Glomerular endothelial cell (primary cell): Measurements from ENCODE around the gene ZG16B. TPM values are rescaled to one million over a fixed set of nuclear protein-coding genes. Genes with fewer than 3 reads are reported as not detected.

Experiments used
- DNase-seq: peaks from one replicate; pipeline ENCODE4 v3.0.0-alpha.2; 2011; ENCODE audit warnings: low read depth, low spot score; ENCODE audit errors: extremely low read depth
- total RNA-seq: library from RNA; depleted of rRNA; stranded (reverse); fragments of >200 nt; gene quantifications from 2 replicates; pipeline ENCODE4 v1.2.3, GENCODE V29; 2015

Gene ZG16B
- total RNA-seq, 1 donor from 2014 or later = 0.99 TPM

DNA sequence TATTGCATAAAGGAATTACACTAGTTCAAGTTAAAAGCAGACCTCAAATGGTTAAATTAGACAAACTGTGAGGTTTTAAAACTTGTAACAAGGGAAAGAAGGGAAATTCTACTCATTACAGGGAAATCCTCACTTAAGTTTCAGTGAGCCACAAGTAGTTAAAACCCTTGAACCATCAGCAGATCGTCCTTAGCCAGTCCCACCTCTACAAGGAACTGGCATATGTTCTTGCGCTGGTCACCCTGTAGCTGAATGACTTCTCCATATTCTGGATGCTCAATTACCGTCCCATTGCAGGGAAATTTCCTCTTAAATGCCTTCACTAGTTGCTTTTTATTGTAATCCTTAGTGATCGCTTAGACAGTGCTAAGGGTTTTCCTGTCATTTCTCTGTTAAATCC is 7.6 kb upstream of the ZG16B start:
- no peak for DNase-seq

DNA sequence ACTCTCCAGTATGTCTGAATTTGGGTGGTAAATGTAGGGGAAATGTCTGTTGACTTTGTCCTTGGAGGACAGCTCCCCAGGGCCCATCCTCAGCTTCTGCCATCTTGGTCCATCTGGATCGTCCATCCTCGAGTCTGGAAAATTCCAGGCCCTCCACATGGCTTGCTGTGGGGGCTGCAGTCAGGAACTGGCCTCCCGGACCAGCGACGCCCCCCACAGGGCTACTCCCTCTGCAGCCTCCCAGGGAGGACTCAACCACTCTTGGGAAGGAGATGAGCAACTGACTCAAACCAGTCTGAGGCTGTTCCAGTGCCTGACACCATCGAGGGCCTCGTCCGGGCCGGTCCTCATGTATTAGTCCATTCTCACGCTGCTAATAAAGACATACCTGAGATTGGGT is 5.5 kb upstream of the ZG16B start:
- DNase-seq = no peak

DNA sequence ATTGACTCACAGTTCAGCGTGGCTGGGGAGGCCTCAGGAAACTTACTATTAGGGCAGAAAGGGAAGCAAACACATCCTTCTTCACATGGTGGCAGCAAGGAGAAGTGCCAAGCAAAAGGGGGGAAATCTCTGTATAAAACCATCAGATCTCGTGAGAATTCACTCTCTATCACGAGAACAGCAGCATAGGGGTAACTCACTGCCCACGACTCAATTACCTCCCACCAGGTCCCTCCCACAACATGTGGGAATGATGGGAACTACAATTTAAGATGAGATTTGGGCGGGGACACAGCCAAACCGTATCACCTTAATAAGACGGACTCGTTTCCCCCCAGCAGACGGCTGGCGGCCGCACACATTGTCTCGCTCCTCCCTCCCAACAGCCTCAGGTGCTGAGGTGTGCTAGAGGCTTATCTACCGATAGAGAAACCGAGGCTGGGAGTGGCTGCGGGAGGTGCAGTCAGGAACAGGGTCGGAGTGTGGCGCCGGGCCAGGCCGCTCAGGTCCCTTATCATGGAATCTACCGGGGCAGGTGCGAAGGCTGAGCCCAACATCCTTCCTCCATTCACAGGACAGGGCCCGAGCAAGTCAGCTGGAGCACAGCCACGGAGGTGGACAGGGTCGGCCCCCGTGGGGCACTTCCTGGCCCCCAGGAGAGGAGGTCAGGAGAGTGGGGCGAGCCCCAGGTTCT is 4.9 kb upstream of the ZG16B start:
- DNase-seq = no peak

DNA sequence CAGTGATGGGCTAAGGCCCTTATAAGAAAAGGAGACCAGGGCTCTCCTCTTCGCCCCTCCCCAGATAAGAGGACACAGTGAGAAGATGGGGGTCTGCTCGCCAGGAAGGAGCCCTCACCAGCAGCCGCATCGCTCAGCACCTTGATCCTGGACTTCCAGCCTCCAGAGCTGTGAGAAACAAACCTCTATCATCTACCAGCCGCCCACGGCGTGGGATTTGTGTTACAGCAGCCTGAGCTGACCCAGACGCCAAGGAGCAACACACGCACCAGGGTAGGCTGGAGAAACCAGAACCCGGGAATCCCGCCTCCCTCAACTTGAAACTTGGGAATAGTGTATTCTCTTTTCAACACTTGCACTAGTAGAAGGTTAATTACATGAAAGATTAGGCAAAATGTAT is 4.2 kb upstream of the ZG16B start:
- DNase-seq = no peak

DNA sequence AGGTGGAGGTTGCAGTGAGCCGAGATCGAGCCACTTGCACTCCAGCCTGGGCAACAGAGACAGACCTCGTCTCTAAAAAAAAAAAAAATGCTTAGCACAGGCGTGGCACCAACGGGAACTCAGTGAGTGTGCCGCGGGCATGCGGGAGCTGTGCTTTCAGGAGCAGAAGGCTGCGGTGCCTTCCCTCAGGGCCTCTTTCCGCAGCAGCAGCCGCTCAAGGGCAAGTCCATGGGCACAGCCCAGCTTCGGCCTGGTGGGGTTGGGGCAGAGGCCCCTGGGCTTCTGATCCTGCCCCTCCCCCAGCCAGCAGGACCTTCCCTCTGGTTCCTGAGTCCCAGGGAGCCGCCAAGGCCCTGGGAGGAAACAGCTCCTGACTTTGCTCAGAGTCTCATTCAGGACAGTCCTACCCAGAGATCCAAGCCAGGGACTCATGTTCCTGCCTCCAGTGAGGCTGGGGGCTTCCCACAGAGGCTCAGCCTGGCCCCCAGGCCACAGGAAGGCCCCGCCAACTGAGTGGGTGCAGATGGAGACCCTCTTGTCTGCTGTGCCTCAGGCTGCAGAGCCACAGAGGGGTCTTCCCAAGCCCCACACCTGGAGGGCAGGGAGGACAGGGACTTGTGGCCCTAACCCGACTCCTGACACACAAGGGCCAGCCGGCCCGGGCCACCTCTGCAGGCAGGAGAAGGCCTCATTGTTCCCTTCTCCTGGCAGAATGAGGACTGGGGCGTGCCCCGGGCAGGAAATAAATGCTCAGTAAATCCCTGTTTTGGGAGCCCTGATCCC is 3.3 kb upstream of the ZG16B start:
- DNase-seq = no peak

DNA sequence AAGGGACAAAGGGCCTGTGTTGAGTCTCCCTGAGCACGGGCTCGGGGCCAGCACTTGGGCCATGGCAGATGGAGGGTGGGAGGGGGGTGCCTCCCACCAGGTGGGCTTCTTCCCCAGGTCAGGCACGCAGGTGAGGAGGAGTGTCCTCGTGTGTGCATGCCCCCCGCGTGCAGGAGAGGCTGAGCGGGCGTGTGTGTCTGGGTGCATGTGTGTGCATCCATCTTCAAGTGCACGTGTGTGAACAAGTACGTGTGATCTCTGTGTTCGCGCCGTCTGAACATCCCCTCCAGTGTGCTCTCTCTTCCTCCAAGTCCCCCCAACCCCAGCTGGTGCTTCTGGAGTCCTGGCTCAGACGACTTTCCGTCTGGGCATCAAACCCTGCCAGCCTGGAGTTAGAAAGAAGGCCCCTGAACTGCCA is 2.7 kb upstream of the ZG16B start:
- no peak for DNase-seq

DNA sequence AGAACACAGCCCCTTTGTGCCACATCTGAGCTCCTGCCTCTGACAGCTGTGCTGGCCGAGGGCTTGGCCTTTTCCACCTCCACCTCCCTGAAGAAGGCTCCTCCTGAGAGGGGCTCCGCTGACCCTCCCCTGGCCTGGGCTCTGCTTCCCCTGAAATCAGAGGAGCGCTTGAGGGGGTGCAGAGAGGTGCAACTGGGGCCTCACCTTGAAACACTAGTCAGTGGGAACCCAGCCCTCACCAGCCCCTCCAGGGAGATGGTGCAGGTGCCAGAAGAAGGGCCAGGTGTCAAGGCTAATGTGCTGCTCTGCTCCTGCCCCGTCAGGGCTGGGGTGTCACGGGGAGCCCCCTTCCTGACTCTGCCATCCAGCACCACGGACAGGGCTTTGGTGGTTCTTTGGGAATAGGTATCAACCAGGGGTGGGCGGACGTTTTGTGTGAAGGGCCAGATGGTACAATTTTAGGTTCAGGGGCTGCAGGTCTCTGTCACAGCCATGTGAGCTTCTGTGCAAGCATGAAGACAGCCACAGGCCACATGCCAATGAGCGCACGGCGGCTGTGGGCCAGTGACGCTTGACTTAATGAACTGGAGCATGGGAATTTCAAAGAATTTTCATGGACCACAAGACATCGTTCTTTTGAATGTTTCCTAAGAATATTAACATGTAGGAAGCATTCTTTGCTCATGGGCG is 2.1 kb upstream of the ZG16B start:
- DNase-seq = no peak

DNA sequence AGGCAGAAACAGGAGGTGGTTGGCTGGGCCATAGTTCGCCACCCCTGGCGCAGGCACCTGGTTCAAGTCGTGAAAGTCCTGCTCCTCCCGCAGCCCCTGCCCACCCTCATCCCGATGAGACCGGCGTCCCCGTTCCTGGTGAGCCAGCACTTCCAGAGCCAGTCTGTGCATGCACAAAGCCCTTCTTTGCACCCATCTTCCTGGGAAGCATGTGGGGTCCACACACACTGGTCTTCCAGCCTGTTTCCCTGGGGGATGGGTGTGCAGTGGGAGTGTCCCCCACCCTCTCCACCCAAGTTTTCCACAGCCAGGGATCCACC is 1.6 kb upstream of the ZG16B start:
- DNase-seq = no peak

DNA sequence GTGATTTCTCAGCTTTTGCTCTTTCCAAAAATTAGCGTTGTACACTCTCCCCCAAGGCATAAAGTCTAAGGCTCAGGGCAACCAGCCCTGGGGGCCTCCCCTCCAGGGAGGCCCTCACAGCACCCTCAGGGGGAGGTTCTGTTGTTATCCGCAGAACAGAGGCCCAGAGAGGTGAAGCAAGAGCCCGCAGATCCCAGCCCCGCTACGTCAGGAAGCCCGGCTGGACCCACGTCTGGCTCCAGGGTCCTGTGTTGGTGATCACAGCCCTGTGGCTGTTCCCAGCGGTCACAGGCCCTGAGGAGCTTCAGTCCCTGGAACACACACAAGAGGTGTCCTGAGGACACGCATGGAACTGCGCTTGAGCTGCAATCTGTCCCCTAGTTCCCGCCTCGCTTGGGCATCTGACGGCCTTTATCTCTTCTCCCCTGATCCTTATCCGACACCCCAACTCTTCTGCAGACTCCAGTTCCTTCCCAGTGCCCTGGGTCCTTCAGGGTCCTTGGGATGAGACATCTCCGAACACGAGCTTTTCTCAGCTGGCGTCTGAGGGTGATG is 1.1 kb upstream of the ZG16B start:
- no peak for DNase-seq

DNA sequence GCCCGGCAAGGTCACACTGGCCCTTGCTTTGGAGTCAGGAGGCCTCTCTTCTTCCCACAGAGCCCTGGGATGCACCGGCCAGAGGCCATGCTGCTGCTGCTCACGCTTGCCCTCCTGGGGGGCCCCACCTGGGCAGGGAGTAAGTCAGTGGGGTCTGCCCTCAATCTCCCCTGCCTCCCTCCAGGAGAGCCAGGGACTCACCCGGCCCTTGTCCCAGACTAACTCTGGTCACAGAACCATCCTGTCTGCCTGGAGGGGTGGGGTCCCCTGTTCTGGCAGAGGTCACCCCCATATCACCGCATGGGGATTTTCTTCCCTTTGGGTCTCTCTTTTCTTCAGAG is 222 bp downstream of the ZG16B start:
- DNase-seq = no peak

DNA sequence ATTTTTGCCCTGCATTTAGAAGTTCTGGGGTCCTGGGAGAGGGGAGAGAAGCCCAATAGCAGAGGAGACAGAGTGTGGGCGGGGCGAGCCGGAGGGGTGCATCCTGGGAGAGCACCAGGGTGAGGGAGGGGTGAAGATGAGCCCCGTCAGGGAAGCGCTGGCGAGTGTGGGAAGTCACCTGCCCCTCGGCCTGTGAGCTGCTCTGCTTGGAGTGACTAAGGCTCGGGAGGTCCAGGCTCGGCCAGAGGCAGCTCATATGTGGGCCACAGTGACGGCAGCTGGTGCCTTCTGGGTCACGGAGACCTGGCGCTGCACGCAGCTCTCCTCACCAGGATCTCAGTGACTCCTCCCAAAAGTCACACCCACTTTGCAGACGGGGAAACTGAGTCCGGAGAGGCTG is 1.1 kb downstream of the ZG16B start:
- no peak for DNase-seq

DNA sequence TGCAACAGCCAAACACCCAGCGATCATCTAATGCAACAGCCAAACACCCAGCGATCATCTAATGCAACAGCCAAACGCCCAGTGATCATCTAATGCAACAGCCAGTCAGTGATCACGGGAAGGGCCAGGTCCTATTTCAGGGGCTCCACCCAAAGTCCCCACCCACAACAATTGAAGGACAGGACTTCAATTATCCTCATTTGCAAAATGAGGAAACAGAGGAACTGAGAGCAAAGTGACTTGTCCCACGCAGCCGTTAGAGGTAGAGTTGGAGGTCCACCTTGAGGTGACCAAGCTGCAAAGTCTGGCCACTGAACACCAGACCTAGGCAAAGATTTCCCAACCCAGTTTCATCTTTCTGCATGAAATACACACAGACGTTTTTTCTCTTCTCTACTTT is 3.7 kb downstream of the ZG16B start:
- DNase-seq = no peak

DNA sequence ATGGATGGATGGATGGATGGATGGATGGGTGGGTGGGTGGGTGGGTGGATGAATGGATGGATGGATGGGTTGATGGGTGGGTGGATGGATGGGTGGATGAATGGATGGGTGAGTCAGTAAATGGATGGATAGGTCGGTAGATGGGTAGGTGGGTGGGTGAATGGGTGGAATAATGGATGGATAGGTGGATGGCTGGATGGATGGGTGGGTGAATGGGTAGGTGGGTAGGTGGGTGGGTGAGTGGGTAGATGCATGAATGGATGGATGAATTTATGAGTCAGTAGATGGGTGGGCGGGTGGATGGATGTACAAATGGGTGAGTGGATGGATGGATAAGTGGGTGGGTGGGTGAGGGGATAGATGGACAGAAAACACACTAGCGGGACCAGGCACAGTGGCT is 4.9 kb downstream of the ZG16B start:
- DNase-seq = no peak

DNA sequence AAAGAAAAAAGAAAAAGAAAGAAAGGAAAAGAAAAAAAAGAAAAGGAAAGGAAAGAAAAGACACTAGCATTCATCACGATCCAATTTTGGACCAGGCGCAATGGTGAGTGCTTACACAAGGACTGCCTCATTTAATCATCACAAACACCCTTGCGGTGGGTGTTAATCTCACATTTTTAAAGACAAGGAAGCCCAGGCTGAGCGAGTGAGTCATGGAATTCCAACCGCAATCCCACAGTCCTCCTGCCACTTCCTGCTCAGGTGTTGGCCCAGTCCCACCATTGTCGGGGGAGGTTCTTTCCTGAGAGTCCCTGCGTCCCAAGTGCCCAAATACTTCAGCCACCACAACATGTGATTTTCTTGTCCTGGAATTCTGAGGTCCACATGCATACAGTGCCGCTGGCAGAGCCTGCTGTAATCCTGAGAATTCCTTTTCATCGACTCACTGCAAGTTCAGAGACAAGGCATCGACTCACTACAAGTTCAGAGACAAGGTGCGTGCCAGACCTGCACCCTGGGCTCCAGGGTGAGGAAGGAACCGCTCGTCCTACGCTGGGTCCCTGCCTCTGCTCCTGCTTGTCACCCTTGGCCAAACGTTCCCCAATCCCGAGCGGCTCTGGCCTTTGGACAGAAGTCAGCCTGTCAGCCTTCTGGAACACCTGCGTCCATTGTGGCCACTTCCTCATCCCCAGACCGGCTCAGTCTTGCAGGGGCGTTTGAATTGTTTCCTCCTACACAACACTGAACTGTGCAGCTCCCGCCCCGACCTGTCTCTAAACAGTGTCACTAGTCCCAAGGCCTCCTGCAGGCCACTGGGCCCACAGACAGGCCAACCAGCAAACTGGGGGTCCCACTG is 5.8 kb downstream of the ZG16B start:
- no peak for DNase-seq

DNA sequence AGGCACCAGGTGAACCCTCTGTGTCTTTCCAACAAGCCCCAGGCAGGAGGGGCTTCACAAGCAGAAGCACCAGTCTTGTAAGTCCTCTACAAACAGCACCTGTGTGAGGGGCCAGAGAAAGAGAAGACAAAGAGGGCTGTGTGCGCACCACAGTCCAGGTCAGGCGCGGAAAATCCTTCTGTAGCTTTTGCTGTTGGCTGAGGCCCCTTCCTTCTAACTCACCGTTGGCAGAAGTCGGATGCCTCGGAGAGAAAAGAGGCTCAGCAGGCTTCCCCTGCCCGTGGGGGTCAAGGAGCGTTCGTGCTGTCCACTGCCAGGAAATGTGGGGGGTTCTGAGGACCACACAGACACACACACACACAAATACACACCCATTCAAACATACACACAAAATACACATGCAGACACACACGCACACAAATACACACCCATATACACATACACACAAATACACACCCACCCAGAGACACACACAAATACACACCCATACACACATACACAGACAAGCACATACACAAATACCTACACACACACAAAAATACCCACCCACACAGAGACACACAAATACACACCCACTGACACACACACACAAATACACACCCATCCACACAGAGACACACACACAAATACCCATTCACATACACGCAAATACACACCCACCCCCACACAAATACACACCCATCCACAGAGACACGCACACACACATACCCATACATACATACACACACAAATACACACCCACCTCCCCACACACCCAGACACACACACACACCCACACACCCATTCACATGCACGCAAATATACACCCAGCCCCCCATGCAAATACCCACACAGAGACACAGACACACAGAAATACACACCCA is 6.8 kb downstream of the ZG16B start:
- no peak for DNase-seq

DNA sequence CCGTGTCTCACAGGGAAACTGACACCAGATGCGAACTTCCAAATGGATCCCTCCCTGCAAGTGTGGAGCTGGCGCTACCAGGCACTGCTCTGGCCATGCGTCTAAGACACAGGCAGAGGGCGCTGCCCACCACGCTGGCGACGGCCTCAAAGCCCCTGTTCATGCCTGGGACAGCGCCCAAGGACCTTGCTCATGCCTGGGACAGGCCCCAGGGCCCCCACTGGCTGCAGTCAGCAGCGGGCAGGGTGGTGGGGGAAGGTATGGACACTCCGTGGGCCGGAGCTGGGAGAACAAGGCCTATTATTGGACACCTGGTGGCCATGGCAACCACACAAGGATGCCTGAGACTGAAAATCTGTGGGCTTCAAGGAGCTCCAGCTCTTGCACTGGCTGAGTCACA is 8.8 kb downstream of the ZG16B start:
- no peak for DNase-seq

DNA sequence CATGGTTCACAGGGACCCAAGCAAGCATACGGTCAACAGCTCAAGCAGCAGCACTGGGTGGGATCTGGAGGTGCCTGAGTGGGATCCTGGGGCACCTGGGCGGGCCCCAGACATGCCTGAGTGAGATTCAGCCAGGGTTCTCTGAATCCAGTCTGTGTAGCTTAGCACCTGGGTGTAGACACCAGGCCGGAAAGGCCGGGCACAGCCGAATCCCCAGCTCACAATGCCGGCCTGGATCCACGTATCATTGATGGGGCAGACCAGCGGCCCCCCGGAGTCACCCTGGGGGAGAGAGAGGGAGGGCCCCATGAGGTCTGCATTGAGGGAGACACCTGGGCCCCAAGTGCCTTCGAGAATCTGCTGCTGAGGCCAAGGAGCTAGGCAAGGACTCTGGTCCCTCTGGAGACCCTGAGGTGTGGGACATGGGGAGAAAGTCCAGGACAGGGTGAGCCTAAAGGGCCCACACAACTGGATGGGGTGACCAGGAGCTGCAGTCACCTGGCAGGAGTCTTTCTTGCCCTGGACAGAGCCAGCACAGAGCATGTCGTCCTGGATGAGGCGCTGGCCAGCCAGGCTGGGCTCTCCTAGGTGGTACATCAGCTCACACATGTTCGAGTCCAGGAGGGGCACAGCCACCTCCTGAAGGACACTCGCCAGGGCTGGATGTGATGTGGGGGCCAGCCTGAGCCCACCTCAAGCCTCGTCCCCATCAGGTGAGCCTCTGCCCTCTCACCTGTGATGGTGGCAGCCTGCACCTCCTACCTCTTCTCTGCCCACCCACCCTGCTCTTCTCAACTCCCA is 9.7 kb downstream of the ZG16B start:
- DNase-seq = no peak

DNA sequence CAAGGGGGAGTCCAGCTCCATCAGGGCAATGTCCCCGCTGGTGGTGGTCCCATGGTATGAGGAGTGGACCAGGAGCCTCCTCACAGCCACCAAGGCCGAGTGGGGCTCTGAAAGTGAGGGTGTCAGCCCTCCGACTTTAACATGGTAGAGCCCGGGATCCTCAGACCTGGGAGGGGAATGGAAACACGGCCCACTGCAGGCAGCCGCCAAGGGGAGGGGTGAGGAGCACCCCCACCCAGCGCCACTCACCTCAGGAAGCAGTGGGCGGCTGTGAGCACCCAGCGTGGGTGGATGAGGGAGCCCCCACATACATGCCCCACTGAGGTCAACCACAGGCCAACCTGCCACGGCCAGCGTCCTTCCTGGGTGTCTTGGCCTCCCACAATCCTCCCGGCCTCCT is 10.8 kb downstream of the ZG16B start:
- no peak for DNase-seq

DNA sequence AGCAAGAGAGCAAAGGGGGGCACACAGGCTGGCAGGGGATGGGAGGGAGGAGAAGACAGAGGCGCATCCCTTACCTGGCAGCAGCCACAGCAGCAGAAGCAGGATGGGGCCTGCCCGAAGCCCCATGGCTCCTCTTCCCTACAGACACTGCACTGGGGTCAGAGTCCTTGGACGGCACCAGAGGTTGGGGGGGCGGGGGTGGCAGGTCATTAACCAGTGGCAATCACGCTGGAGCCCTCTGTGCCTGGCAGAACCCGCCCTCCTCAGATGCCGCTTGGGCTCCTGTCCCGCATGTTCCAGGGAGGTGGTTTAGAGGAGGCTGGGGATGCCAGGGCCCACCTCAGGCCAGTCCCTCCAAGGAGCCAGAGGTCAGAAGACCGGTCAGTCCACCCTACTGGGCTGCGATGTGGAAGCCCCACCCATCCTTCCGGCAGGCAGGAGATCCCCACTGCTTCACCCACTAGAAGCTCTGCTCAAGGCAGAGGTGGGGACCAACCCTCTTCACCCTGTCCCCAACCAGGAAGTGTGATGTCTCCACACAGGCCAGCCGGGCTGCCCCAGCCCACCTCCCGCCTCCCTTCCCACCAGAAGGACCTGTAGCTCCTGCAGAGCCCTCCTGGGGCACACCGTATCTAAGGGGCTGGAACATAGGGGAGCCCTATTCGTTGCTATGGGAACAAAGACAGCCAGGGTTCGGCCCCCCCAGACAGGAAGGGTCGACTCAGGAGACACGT is 11.7 kb downstream of the ZG16B start:
- no peak for DNase-seq
